ENCODE data around the gene VIM.
A peak's percentile ranks its signal among the peaks of the same experiment; 100 is the strongest.

VIM gene

DNA sequence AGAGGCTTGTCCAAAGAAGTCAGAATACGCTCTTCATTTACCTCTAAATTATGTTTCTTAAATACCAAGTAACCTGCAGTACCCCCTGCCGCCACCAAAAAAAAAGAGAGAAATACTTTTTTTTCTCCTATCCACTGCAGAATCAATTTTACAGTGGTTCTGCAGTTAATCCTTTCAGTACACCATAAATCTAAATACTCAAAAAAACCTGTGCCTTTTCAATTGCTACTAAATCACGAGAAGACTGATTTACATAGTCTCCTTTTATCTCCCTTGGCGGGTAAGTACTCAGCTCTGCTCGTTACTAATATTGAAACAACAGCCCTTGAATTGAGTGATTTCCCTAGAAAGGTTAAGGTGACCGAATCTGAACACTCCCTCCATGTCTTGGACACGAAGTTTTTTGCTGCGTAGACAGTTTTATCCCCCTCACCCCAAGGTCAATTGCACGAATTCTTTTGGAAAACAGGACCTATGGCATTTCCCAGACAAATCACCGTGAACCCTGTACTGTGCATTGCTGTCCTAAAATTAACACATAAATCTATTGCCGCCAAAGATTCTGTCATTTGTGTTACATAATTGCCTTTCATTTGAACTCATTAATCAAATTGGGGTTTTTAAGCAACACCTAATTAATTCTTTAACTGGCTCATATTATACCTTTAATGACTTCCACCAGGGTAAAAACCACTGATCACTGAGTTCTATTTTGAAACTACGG is 512 bp upstream of the VIM start (continued):
- TF ChIP-seq, protein P1, sequence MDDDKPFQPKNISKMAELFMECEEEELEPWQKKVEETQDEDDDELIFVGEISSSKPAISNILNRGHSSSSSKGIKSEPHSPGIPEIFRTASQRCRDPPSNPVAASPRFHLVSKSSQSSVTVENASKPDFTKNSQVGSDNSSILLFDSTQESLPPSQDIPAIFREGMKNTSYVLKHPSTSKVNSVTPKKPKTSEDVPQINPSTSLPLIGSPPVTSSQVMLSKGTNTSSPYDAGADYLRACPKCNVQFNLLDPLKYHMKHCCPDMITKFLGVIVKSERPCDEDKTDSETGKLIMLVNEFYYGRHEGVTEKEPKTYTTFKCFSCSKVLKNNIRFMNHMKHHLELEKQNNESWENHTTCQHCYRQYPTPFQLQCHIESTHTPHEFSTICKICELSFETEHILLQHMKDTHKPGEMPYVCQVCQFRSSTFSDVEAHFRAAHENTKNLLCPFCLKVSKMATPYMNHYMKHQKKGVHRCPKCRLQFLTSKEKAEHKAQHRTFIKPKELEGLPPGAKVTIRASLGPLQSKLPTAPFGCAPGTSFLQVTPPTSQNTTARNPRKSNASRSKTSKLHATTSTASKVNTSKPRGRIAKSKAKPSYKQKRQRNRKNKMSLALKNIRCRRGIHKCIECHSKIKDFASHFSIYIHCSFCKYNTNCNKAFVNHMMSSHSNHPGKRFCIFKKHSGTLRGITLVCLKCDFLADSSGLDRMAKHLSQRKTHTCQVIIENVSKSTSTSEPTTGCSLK (tag by site-specific recombination; IDR thresholded peaks at IDR 0.05) = no peak
- TF ChIP-seq ZNF174 (tag by site-specific recombination; IDR thresholded peaks at IDR 0.05) = no peak
- TF ChIP-seq, protein P2, sequence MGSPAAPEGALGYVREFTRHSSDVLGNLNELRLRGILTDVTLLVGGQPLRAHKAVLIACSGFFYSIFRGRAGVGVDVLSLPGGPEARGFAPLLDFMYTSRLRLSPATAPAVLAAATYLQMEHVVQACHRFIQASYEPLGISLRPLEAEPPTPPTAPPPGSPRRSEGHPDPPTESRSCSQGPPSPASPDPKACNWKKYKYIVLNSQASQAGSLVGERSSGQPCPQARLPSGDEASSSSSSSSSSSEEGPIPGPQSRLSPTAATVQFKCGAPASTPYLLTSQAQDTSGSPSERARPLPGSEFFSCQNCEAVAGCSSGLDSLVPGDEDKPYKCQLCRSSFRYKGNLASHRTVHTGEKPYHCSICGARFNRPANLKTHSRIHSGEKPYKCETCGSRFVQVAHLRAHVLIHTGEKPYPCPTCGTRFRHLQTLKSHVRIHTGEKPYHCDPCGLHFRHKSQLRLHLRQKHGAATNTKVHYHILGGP (tag by site-specific recombination; IDR thresholded peaks at IDR 0.05) = no peak
- TF ChIP-seq, protein P3, sequence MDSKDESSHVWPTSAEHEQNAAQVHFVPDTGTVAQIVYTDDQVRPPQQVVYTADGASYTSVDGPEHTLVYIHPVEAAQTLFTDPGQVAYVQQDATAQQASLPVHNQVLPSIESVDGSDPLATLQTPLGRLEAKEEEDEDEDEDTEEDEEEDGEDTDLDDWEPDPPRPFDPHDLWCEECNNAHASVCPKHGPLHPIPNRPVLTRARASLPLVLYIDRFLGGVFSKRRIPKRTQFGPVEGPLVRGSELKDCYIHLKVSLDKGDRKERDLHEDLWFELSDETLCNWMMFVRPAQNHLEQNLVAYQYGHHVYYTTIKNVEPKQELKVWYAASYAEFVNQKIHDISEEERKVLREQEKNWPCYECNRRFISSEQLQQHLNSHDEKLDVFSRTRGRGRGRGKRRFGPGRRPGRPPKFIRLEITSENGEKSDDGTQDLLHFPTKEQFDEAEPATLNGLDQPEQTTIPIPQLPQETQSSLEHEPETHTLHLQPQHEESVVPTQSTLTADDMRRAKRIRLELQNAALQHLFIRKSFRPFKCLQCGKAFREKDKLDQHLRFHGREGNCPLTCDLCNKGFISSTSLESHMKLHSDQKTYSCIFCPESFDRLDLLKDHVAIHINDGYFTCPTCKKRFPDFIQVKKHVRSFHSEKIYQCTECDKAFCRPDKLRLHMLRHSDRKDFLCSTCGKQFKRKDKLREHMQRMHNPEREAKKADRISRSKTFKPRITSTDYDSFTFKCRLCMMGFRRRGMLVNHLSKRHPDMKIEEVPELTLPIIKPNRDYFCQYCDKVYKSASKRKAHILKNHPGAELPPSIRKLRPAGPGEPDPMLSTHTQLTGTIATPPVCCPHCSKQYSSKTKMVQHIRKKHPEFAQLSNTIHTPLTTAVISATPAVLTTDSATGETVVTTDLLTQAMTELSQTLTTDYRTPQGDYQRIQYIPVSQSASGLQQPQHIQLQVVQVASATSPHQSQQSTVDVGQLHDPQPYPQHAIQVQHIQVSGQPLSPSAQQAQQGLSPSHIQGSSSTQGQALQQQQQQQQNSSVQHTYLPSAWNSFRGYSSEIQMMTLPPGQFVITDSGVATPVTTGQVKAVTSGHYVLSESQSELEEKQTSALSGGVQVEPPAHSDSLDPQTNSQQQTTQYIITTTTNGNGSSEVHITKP (tag by site-specific recombination; IDR thresholded peaks at IDR 0.05) = no peak; the same call in 1 of the 2 replicates
- no peak for TF ChIP-seq HOXC10 (CRISPR knock-in tag; IDR thresholded peaks at IDR 0.05)
- TF ChIP-seq ZNF169 (tag by site-specific recombination; IDR thresholded peaks at IDR 0.05) = no peak
- TF ChIP-seq ZSCAN23 (tag by site-specific recombination; IDR thresholded peaks at IDR 0.05) = peak; percentile 51; the same call in 1 of the 2 replicates
- no peak for TF ChIP-seq ZNF10 (tag by site-specific recombination; IDR thresholded peaks at IDR 0.05)
- TF ChIP-seq ZNF560 (tag by site-specific recombination; IDR thresholded peaks at IDR 0.05; ENCODE audit: borderline replicate concordance) = no peak
- no peak for TF ChIP-seq ZNF433 (tag by site-specific recombination; IDR thresholded peaks at IDR 0.05; ENCODE audit: low read depth)
- no peak for TF ChIP-seq ZIC2 (tag by site-specific recombination; IDR thresholded peaks at IDR 0.05)
- no peak for TF ChIP-seq HOXD13 (CRISPR knock-in tag; IDR thresholded peaks at IDR 0.05; ENCODE audit: borderline replicate concordance)
- TF ChIP-seq, protein P4, sequence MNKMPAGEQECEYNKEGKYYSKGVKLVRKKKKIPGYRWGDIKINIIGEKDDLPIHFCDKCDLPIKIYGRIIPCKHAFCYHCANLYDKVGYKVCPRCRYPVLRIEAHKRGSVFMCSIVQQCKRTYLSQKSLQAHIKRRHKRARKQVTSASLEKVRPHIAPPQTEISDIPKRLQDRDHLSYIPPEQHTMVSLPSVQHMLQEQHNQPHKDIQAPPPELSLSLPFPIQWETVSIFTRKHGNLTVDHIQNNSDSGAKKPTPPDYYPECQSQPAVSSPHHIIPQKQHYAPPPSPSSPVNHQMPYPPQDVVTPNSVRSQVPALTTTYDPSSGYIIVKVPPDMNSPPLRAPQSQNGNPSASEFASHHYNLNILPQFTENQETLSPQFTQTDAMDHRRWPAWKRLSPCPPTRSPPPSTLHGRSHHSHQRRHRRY (tag by site-specific recombination; IDR thresholded peaks at IDR 0.05) = no peak
- TF ChIP-seq, protein P5, sequence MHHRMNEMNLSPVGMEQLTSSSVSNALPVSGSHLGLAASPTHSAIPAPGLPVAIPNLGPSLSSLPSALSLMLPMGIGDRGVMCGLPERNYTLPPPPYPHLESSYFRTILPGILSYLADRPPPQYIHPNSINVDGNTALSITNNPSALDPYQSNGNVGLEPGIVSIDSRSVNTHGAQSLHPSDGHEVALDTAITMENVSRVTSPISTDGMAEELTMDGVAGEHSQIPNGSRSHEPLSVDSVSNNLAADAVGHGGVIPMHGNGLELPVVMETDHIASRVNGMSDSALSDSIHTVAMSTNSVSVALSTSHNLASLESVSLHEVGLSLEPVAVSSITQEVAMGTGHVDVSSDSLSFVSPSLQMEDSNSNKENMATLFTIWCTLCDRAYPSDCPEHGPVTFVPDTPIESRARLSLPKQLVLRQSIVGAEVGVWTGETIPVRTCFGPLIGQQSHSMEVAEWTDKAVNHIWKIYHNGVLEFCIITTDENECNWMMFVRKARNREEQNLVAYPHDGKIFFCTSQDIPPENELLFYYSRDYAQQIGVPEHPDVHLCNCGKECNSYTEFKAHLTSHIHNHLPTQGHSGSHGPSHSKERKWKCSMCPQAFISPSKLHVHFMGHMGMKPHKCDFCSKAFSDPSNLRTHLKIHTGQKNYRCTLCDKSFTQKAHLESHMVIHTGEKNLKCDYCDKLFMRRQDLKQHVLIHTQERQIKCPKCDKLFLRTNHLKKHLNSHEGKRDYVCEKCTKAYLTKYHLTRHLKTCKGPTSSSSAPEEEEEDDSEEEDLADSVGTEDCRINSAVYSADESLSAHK (tag by site-specific recombination; IDR thresholded peaks at IDR 0.05) = peak; percentile 68; the same call in 1 of the 2 replicates
- no peak for TF ChIP-seq ZNF121 (tag by site-specific recombination; IDR thresholded peaks at IDR 0.05)
- TF ChIP-seq MYNN (tag by site-specific recombination; IDR thresholded peaks at IDR 0.05; ENCODE audit: borderline replicate concordance) = no peak
- no peak; the same call in 1 of the 2 replicates for TF ChIP-seq ZNF24 (tag by site-specific recombination; IDR thresholded peaks at IDR 0.05)
- peak; percentile 11; the same call in 1 of the 2 replicates for TF ChIP-seq ZNF664 (tag by site-specific recombination; IDR thresholded peaks at IDR 0.05)
- TF ChIP-seq ZNF19 (tag by site-specific recombination; IDR thresholded peaks at IDR 0.05; ENCODE audit: low read depth) = no peak
- no peak for TF ChIP-seq ZNF248 (tag by site-specific recombination; IDR thresholded peaks at IDR 0.05)
- TF ChIP-seq ZNF157 (tag by site-specific recombination; IDR thresholded peaks at IDR 0.05) = no peak
- TF ChIP-seq ZBTB48 (tag by site-specific recombination; IDR thresholded peaks at IDR 0.05) = no peak
- no peak for TF ChIP-seq ZFHX2 (tag by site-specific recombination; conservative IDR thresholded peaks at IDR 0.05)
- no peak for TF ChIP-seq ZNF785 (tag by site-specific recombination; IDR thresholded peaks at IDR 0.05)
- TF ChIP-seq ZNF211 (tag by site-specific recombination; IDR thresholded peaks at IDR 0.05; ENCODE audit: low read depth) = no peak
- TF ChIP-seq ZNF510 (tag by site-specific recombination; IDR thresholded peaks at IDR 0.05; ENCODE audit: insufficient replicate concordance) = no peak
- peak; percentile 27; the same call in 1 of the 2 replicates for TF ChIP-seq ZNF600 (tag by site-specific recombination; IDR thresholded peaks at IDR 0.05)
- TF ChIP-seq, protein P6, sequence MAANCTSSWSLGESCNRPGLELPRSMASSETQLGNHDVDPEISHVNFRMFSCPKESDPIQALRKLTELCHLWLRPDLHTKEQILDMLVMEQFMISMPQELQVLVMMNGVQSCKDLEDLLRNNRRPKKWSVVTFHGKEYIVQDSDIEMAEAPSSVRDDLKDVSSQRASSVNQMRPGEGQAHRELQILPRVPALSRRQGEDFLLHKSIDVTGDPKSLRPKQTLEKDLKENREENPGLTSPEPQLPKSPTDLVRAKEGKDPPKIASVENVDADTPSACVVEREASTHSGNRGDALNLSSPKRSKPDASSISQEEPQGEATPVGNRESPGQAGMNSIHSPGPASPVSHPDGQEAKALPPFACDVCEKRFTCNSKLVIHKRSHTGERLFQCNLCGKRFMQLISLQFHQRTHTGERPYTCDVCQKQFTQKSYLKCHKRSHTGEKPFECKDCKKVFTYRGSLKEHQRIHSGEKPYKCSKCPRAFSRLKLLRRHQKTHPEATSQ (tag by site-specific recombination; IDR thresholded peaks at IDR 0.05) = no peak

Measured in HEK293 (cell line).